Vagina (tissue), 2 donors: ENCODE results near the gene CFAP119.

Source experiments
- POLR2A ChIP-seq, 2 donors: fragments of 450-650 bp; IDR thresholded peaks; one replicate each; pipeline ENCODE4 v1.6.1; 2017; ENCODE audit warnings: antibody characterized with exemption in 2 of 2, mild to moderate bottlenecking in 2 of 2, moderate library complexity in 2 of 2
- POLR2AphosphoS5 ChIP-seq, 2 donors: sonication (generic); formaldehyde crosslinking; IDR thresholded peaks; one replicate each; pipeline ENCODE4 v1.9.0; 2017; ENCODE audit warnings: antibody characterized with exemption in 2 of 2, mild to moderate bottlenecking in 2 of 2, low read depth in 1 of 2; ENCODE audit not compliant: insufficient read depth in 1 of 2
- TF ChIP-seq, protein P1 (sequence below), 3 experiments: fragments of 450-650 bp in 2 of 3; fragments of 200-600 bp in 1 of 3; sonication (generic) in 1 of 3; IDR thresholded peaks; one replicate each; pipeline ENCODE4 v1.5.1; 2017 to 2019; ENCODE audit warnings: antibody characterized with exemption in 3 of 3, mild to moderate bottlenecking in 2 of 3, moderate library complexity in 2 of 3

DNA sequence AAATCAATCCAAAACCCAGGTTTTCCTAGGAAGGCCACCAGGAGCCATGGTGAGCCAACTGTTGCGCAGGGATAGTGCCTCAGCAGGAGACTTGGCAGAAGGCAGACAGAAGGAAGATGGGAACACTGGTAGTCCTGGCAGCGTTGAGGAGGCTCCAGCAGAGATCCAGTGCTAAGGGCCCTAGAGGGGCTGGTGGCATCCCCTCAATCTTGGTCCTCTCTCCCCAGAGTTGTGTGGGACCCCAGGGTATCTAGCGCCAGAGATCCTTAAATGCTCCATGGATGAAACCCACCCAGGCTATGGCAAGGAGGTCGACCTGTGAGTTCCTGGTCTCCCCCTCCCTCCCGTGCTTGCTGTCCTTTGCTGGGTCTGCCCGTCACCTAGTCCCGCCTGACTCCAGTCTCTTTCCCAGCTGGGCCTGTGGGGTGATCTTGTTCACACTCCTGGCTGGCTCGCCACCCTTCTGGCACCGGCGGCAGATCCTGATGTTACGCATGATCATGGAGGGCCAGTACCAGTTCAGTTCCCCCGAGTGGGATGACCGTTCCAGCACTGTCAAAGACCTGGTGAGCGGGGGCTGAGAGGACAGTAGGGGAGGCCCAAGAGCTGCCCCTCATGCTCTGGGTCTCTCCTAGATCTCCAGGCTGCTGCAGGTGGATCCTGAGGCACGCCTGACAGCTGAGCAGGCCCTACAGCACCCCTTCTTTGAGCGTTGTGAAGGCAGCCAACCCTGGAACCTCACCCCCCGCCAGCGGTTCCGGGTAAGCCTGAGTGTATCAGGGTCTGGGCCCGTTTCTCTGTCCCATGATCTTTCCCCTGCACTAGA is 5.7 kb downstream of the CFAP119 start:
- TF ChIP-seq, protein P1, sequence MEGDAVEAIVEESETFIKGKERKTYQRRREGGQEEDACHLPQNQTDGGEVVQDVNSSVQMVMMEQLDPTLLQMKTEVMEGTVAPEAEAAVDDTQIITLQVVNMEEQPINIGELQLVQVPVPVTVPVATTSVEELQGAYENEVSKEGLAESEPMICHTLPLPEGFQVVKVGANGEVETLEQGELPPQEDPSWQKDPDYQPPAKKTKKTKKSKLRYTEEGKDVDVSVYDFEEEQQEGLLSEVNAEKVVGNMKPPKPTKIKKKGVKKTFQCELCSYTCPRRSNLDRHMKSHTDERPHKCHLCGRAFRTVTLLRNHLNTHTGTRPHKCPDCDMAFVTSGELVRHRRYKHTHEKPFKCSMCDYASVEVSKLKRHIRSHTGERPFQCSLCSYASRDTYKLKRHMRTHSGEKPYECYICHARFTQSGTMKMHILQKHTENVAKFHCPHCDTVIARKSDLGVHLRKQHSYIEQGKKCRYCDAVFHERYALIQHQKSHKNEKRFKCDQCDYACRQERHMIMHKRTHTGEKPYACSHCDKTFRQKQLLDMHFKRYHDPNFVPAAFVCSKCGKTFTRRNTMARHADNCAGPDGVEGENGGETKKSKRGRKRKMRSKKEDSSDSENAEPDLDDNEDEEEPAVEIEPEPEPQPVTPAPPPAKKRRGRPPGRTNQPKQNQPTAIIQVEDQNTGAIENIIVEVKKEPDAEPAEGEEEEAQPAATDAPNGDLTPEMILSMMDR (IDR thresholded peaks at IDR 0.05): no peak
- TF ChIP-seq POLR2AphosphoS5 (IDR thresholded peaks at IDR 0.05; ENCODE audit: insufficient read depth in 1 of 2, low read depth in 1 of 2) (no peak), POLR2A (IDR thresholded peaks at IDR 0.05) (no peak)
